BJ (cell line): ENCODE results near the gene POU2AF1. TPM values are rescaled to one million over a fixed set of nuclear protein-coding genes. Genes with fewer than 3 reads are reported as not detected.

Source experiments
- CTCF ChIA-PET: fragments of 350-600 bp; formaldehyde crosslinking; extraction: SDS; loops from one replicate; lab custom pipeline; 2021; ENCODE audit warnings: antibody characterized with exemption, inconsistent platforms; lab: Yijun Ruan, JAX
- POLR2A ChIA-PET: fragments of 300-600 bp; sonication (Branson Sonifier 250); formaldehyde crosslinking; extraction: SDS; loops from one replicate; lab custom pipeline; 2021; ENCODE audit warnings: antibody characterized with exemption; lab: Charles Lee
- DNase-seq: peaks from one replicate; pipeline ENCODE4 v3.0.0-alpha.2; 2011; ENCODE audit warnings: low read depth
- H3K27me3 ChIP-seq: 2 replicates; pipeline ENCODE4 v1.6.0; 2011; ENCODE audit warnings: low read length; ENCODE audit not compliant: control insufficient read depth, insufficient read depth
- H3K36me3 ChIP-seq: 2 replicates; pipeline ENCODE4 v1.5.1; 2011; ENCODE audit warnings: low read length; ENCODE audit not compliant: control insufficient read depth, insufficient read depth
- H3K4me3 ChIP-seq: 2 replicates; pipeline ENCODE4 v1.5.1; 2011; ENCODE audit warnings: low read depth, mild to moderate bottlenecking, control low read depth, low read length
- CTCF ChIP-seq: IDR thresholded peaks from 2 replicates; pipeline ENCODE4 v1.5.1; 2011; ENCODE audit warnings: low read depth, mild to moderate bottlenecking, control low read depth, inconsistent platforms, low read length, moderate library complexity; ENCODE audit not compliant: insufficient read depth
- polyA plus RNA-seq: library from polyadenylated mRNA; depleted of rRNA; stranded (reverse); fragments of >200 nt; gene quantifications from 2 replicates; pipeline ENCODE4 v1.2.3, GENCODE V29; 2011

Gene POU2AF1
- polyA plus RNA-seq, 1 experiment = not detected

- H3K27me3 ChIP-seq = peaks cover 2% of the 10 kb centered on the region; the same call in 1 of the 2 replicates
- DNase-seq = no peak
- H3K4me3 ChIP-seq = no peak overlapping the region
- ChIA-PET POLR2A (no interaction called here), CTCF (interaction anchor here (0.9 to 1.5 kb wide), 3 partner anchors 8 to 40 kb away, joined by 3 read pairs; no protein-coding TSS in a partner anchor)
- no peaks in the 10 kb centered on the region for H3K36me3 ChIP-seq
- TF ChIP-seq CTCF = no peak
Measured at GRCh38 chr11:111406589-111406988, 27.5 kb upstream of the POU2AF1 start.

- TF ChIP-seq CTCF = no peak
- ChIA-PET POLR2A (no interaction called here), CTCF (interaction anchor here (0.9 to 1.5 kb wide), 3 partner anchors 9 to 40 kb away, joined by 3 read pairs; no protein-coding TSS in a partner anchor)
- H3K36me3 ChIP-seq = no peaks in the 10 kb centered on the region
- peaks cover 2% of the 10 kb centered on the region; the same call in 1 of the 2 replicates for H3K27me3 ChIP-seq
- no peak overlapping the region for H3K4me3 ChIP-seq
- DNase-seq = no peak
Measured at GRCh38 chr11:111406091-111406490, 27.0 kb upstream of the POU2AF1 start.

GRCh38 chr11:111405551-111405950, 26.5 kb upstream of the POU2AF1 start:
- Histone ChIP-seq H3K4me3 (no peak overlapping the region), H3K36me3 (no peaks in the 10 kb centered on the region), H3K27me3 (peaks cover 2% of the 10 kb centered on the region; the same call in 1 of the 2 replicates)
- no peak for DNase-seq
- POLR2A ChIA-PET = no interaction called here
- CTCF ChIA-PET = interaction anchor here (1.4 to 1.5 kb wide), 2 partner anchors 9 to 14 kb away, joined by 3 read pairs; no protein-coding TSS in a partner anchor
- no peak for TF ChIP-seq CTCF

GRCh38 chr11:111403051-111403726, 24.1 kb upstream of the POU2AF1 start:
- H3K27me3 ChIP-seq = no peaks in the 10 kb centered on the region; the same call in 1 of the 2 replicates
- H3K36me3 ChIP-seq = no peaks in the 10 kb centered on the region
- POLR2A ChIA-PET = no interaction called here

More at GRCh38 chr11:111403051-111403726, 24.1 kb upstream of the POU2AF1 start:
- CTCF ChIA-PET = no interaction called here
- TF ChIP-seq CTCF = no peak
- DNase-seq = no peak
- H3K4me3 ChIP-seq = no peak overlapping the region
